GM19452 (cell line): Measurements from ENCODE around the gene TBC1D23.
"Not testable (repeated sequence)": the region's sequence is repeated elsewhere in the genome, so short reads cannot be mapped to it uniquely, and the experiment has no call there.

Experiments used
- ATAC-seq: cut with Tn5 transposase; IDR thresholded peaks from one replicate; pipeline ENCODE4 v1.9.1; 2021; ENCODE audit not compliant: unreplicated experiment

Gene TBC1D23

GRCh38 chr3:100297784-100298183 lies 37.0 kb downstream of the TBC1D23 start:
- no peak for ATAC-seq

GRCh38 chr3:100299016-100299415 lies 38.2 kb downstream of the TBC1D23 start:
- ATAC-seq = no peak

GRCh38 chr3:100306695-100307094 lies 45.9 kb downstream of the TBC1D23 start:
- ATAC-seq = no peak

GRCh38 chr3:100310355-100310965 lies 49.7 kb downstream of the TBC1D23 start:
- no peak for ATAC-seq

- no peak for ATAC-seq
These were observed 50.2 kb downstream of the TBC1D23 start for GRCh38 chr3:100311011-100311410.

- peak; percentile 65 for ATAC-seq
These were observed 55.9 kb downstream of the TBC1D23 start for GRCh38 chr3:100316641-100317069.

GRCh38 chr3:100317912-100318311 lies 57.1 kb downstream of the TBC1D23 start:
- ATAC-seq = peak; percentile 71

GRCh38 chr3:100319951-100320350 lies 59.2 kb downstream of the TBC1D23 start:
- no peak for ATAC-seq

GRCh38 chr3:100324044-100324443 lies 63.3 kb downstream of the TBC1D23 start:
- ATAC-seq = no peak

- no peak for ATAC-seq
These were observed 65.0 kb downstream of the TBC1D23 start for GRCh38 chr3:100325827-100326226.

- ATAC-seq = not testable (repeated sequence)
These were observed 66.6 kb downstream of the TBC1D23 start for GRCh38 chr3:100327377-100327776.

GRCh38 chr3:100329800-100330489 lies 69.2 kb downstream of the TBC1D23 start:
- no peak for ATAC-seq

- ATAC-seq = no peak
These were observed 69.9 kb downstream of the TBC1D23 start for GRCh38 chr3:100330651-100331050.

GRCh38 chr3:100331660-100332059 lies 70.9 kb downstream of the TBC1D23 start:
- no peak for ATAC-seq

GRCh38 chr3:100333051-100333450 lies 72.3 kb downstream of the TBC1D23 start:
- no peak for ATAC-seq

- ATAC-seq = no peak
These were observed 73.2 kb downstream of the TBC1D23 start for GRCh38 chr3:100333970-100334487.

GRCh38 chr3:100334488-100335351 lies 73.9 kb downstream of the TBC1D23 start, which contains the start of gene NIT2:
TSS of gene NIT2 (plus strand) at chr3:100334757. CDS start at chr3:100334792, 35 bp downstream.
- ATAC-seq = peak; percentile 96

- no peak for ATAC-seq
These were observed 74.6 kb downstream of the TBC1D23 start for GRCh38 chr3:100335434-100335833.

- ATAC-seq = not testable (repeated sequence)
These were observed 75.4 kb downstream of the TBC1D23 start for GRCh38 chr3:100336229-100336628.

GRCh38 chr3:100338911-100339310 lies 78.1 kb downstream of the TBC1D23 start:
- ATAC-seq = no peak

- no peak for ATAC-seq
These were observed 79.0 kb downstream of the TBC1D23 start for GRCh38 chr3:100339786-100340185.
